Measurements from ENCODE around the gene ZNF76.
"Not testable (repeated sequence)": the region's sequence is repeated elsewhere in the genome, so short reads cannot be mapped to it uniquely, and the experiment has no call there.

Gene ZNF76

DNA sequence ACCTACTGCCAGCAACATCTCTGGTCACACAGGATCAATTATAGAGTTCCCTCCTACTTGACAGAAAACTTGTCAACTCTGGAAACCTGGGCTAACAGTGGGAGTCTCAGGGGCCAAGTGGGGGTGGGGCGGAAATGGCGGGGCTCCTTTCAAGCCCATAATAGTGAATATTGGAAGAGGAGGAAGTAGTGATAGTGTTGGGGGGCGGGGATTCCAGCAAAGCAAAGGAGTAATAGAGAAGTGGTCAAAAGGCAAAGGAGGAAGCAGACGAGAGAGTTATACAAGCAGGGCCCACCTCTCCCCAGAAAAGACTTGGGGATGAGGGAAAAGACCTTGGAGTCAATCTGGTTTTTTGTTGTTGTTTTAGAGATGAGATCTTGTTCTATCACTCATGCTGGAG is 40.1 kb downstream of the ZNF76 start:
- Mint-ChIP-seq H3K9me3 (no peaks in the 10 kb centered on the region), H3K27ac (no peak overlapping the region), H3K36me3 (ENCODE audit: low read depth) (no peaks in the 10 kb centered on the region), H3K4me1 (peaks cover 9% of the 10 kb centered on the region), H3K4me3 (no peak overlapping the region), H3K27me3 (ENCODE audit: low read depth) (peaks cover 3% of the 10 kb centered on the region)
- TF ChIP-seq, protein P1, sequence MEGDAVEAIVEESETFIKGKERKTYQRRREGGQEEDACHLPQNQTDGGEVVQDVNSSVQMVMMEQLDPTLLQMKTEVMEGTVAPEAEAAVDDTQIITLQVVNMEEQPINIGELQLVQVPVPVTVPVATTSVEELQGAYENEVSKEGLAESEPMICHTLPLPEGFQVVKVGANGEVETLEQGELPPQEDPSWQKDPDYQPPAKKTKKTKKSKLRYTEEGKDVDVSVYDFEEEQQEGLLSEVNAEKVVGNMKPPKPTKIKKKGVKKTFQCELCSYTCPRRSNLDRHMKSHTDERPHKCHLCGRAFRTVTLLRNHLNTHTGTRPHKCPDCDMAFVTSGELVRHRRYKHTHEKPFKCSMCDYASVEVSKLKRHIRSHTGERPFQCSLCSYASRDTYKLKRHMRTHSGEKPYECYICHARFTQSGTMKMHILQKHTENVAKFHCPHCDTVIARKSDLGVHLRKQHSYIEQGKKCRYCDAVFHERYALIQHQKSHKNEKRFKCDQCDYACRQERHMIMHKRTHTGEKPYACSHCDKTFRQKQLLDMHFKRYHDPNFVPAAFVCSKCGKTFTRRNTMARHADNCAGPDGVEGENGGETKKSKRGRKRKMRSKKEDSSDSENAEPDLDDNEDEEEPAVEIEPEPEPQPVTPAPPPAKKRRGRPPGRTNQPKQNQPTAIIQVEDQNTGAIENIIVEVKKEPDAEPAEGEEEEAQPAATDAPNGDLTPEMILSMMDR (IDR thresholded peaks at IDR 0.05; ENCODE audit: unreplicated experiment in 3 of 3) = no peak

DNA sequence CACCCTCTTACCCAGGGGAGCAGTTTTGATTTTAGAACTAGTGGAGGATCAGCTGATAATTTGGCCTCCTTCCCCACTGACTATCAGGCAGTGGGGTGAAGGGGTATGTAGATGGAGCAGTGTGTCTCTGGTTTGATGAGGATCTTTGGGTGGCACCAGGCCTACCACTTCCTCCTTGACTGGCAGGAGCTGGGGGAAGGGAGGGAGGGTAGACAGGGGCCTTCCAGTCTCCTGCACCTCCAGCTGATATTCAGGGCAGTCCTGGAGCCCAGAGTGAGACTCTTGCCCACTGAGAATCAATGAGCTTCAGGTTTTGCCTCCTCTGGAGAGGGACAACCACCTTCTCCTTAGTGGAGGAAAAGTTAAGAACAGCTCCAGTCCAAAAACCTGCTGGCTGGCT is 41.3 kb downstream of the ZNF76 start:
- H3K9me3 Mint-ChIP-seq = no peaks in the 10 kb centered on the region
- TF ChIP-seq, protein P1 (IDR thresholded peaks at IDR 0.05; ENCODE audit: unreplicated experiment in 3 of 3) = no peak
- H3K27me3 Mint-ChIP-seq (ENCODE audit: low read depth) = peaks cover 3% of the 10 kb centered on the region
- H3K36me3 Mint-ChIP-seq (ENCODE audit: low read depth) = no peaks in the 10 kb centered on the region
- no peak overlapping the region for H3K27ac Mint-ChIP-seq
- peaks cover 9% of the 10 kb centered on the region for H3K4me1 Mint-ChIP-seq
- no peak overlapping the region for H3K4me3 Mint-ChIP-seq

DNA sequence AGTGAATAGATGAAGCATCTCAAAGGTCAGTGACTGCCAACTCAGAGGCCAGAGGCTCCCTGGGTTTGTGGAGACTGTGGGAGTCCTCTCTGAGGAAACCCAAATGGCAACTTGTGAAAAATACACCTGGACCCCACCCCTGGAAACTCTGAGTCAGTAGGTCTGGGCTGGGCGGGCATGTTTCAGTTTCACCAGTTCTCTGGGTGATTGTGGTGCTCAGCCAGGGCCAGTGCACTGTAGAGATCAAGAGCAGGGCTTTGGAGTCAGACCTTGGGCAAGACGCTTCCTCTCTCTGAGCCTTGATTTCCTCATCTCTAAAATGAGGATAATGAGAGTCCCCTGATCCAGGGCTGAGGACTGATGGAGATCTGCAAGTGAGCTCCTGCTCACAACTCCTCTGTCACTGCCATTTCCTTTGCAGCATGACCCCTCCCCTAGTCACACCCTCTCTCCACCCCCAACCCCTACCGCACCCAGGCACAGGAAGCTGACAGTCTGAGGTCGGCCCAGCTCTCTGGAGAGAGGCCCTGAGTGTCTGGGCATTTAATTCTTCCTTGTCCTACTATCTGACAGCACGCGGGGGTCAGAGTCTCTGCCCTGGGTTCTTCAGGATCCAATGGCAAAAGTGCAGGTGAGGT is 43.2 kb downstream of the ZNF76 start:
- H3K4me1 Mint-ChIP-seq = peaks cover 5% of the 10 kb centered on the region
- H3K27ac Mint-ChIP-seq = peak overlapping the region in 1 of 3 experiments; percentile 6

GRCh38 chr6:35304299-35304698 is 44.8 kb downstream of the ZNF76 start:
- H3K4me1 Mint-ChIP-seq = peaks cover 5% of the 10 kb centered on the region
- H3K27me3 Mint-ChIP-seq (ENCODE audit: low read depth) = peaks cover 19% of the 10 kb centered on the region
- TF ChIP-seq, protein P1 (IDR thresholded peaks at IDR 0.05; ENCODE audit: unreplicated experiment in 3 of 3) = no peak
- H3K27ac Mint-ChIP-seq = no peak overlapping the region
- H3K4me3 Mint-ChIP-seq = no peak overlapping the region
- no peaks in the 10 kb centered on the region for H3K36me3 Mint-ChIP-seq (ENCODE audit: low read depth)
- H3K9me3 Mint-ChIP-seq = no peaks in the 10 kb centered on the region

More for the DNA sequence above, 43.2 kb downstream of the ZNF76 start:
- no peaks in the 10 kb centered on the region for H3K9me3 Mint-ChIP-seq
- no peaks in the 10 kb centered on the region for H3K36me3 Mint-ChIP-seq (ENCODE audit: low read depth)
- H3K27me3 Mint-ChIP-seq (ENCODE audit: low read depth) = peaks cover 8% of the 10 kb centered on the region
- TF ChIP-seq, protein P1 (IDR thresholded peaks at IDR 0.05; ENCODE audit: unreplicated experiment in 3 of 3) = no peak
- H3K4me3 Mint-ChIP-seq = no peak overlapping the region

DNA sequence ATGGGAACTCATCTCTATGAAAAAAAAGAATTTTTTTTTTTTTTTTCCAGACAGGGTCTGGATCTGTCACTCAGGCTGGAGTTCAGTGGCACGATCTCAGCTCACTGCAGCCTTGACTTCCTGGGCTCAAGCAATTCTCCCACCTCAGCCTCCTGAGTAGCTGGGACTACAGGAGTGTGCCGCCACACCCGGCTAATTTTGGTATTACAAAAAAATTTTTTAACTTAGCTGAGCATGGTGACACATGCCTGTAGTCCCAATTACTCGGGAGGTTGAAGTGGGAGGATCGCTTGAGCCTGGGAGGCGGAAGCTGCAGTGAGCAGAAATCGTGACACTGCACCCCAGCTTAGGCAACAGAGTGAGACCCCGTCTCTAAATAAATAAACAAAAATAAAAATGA is 45.6 kb downstream of the ZNF76 start:
- Mint-ChIP-seq H3K27me3 (ENCODE audit: low read depth) (peaks cover 21% of the 10 kb centered on the region), H3K4me1 (peaks cover 5% of the 10 kb centered on the region), H3K9me3 (no peaks in the 10 kb centered on the region), H3K36me3 (ENCODE audit: low read depth) (no peaks in the 10 kb centered on the region), H3K27ac (no peak overlapping the region), H3K4me3 (no peak overlapping the region)
- TF ChIP-seq, protein P1 (IDR thresholded peaks at IDR 0.05; ENCODE audit: unreplicated experiment in 3 of 3) = no peak

GRCh38 chr6:35307138-35307537 is 47.6 kb downstream of the ZNF76 start:
- peaks cover 21% of the 10 kb centered on the region for H3K27me3 Mint-ChIP-seq (ENCODE audit: low read depth)
- not testable (repeated sequence) for H3K9me3 Mint-ChIP-seq; H3K36me3 Mint-ChIP-seq (ENCODE audit: low read depth); H3K27ac Mint-ChIP-seq; H3K4me3 Mint-ChIP-seq; H3K4me1 Mint-ChIP-seq

DNA sequence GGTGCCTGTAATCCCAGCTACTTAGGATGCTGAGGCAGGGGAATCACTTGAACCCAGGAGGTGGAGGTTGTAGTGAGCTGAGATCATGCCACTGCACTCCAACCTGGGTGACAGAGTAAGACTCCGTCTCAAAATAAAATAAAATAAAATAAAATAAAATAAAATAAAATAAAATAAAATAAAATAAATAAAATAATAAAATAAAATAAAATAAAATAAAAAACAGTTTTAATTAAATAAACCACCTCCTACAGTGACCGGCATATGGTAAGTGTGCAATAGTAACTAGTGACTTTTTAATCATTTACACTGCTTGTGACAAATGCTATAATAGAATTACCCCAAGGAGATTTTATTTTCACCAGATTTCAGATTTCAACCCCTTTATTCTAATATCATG is 49.0 kb downstream of the ZNF76 start:
- H3K4me1 Mint-ChIP-seq; H3K4me3 Mint-ChIP-seq; H3K36me3 Mint-ChIP-seq (ENCODE audit: low read depth); H3K27ac Mint-ChIP-seq; H3K9me3 Mint-ChIP-seq: not testable (repeated sequence)
- H3K27me3 Mint-ChIP-seq (ENCODE audit: low read depth) = peaks cover 28% of the 10 kb centered on the region
